MM.1S (cell line): ENCODE data around the gene RBKS.

Experiments
- DNase-seq: peaks from one replicate; pipeline ENCODE4 v3.0.0-alpha.2; 2015
- H2AFZ ChIP-seq: fragments of 300-600 bp; sonication (generic); 2 replicates; pipeline ENCODE4 v1.6.0; 2016; ENCODE audit warnings: antibody characterized with exemption, low read length
- H3F3A ChIP-seq: fragments of 300-600 bp; sonication (generic); 2 replicates; pipeline ENCODE4 v1.6.1; 2016; ENCODE audit warnings: mild to moderate bottlenecking, antibody characterized with exemption, low read length, moderate library complexity, mixed read lengths; ENCODE audit not compliant: insufficient read depth
- H3K27ac ChIP-seq: fragments of 300-600 bp; sonication (generic); 2 replicates; pipeline ENCODE4 v1.5.1; 2016; ENCODE audit warnings: mild to moderate bottlenecking, low read length
- H3K27me3 ChIP-seq: fragments of 300-600 bp; sonication (generic); replicated peaks from 2 replicates; pipeline ENCODE4 v1.6.0; 2016; ENCODE audit warnings: low read length; ENCODE audit not compliant: insufficient read depth
- H3K36me3 ChIP-seq: fragments of 300-600 bp; sonication (generic); replicated peaks from 2 replicates; pipeline ENCODE4 v1.6.1; 2016; ENCODE audit warnings: mild to moderate bottlenecking, low read length, mixed read lengths; ENCODE audit not compliant: insufficient read depth
- H3K4me1 ChIP-seq: fragments of 300-600 bp; sonication (generic); 2 replicates; pipeline ENCODE4 v1.6.1; 2016; ENCODE audit warnings: low read length, mixed read lengths
- H3K4me2 ChIP-seq: fragments of 300-600 bp; sonication (generic); 2 replicates; pipeline ENCODE4 v1.6.0; 2016; ENCODE audit warnings: low read depth, low read length
- H3K4me3 ChIP-seq: fragments of 300-600 bp; sonication (generic); 2 replicates; pipeline ENCODE4 v1.5.1; 2016; ENCODE audit warnings: low read length, mixed read lengths
- H3K79me2 ChIP-seq: fragments of 300-600 bp; sonication (generic); 2 replicates; pipeline ENCODE4 v1.6.1; 2016; ENCODE audit warnings: mixed run types, low read length, mixed read lengths
- H3K9ac ChIP-seq: fragments of 300-600 bp; sonication (generic); 2 replicates; pipeline ENCODE4 v1.6.1; 2016; ENCODE audit warnings: low read length, mixed read lengths
- H3K9me2 ChIP-seq: fragments of 300-600 bp; sonication (generic); replicated peaks from 2 replicates; pipeline ENCODE4 v1.6.1; 2016; ENCODE audit warnings: mild to moderate bottlenecking, low read length, mixed read lengths; ENCODE audit not compliant: insufficient read depth
- H3K9me3 ChIP-seq: fragments of 300-600 bp; sonication (generic); replicated peaks from 2 replicates; pipeline ENCODE4 v1.6.1; 2016; ENCODE audit warnings: mild to moderate bottlenecking, low read length, mixed read lengths; ENCODE audit not compliant: insufficient read depth
- H4K20me1 ChIP-seq: fragments of 300-600 bp; sonication (generic); 2 replicates; pipeline ENCODE4 v1.6.1; 2016; ENCODE audit warnings: mild to moderate bottlenecking, low read length, moderate library complexity, mixed read lengths; ENCODE audit not compliant: insufficient read depth
- EZH2 ChIP-seq: fragments of 300-600 bp; sonication (generic); optimal IDR thresholded peaks from 2 replicates; pipeline ENCODE3; 2017; ENCODE audit warnings: low read depth, mild to moderate bottlenecking, antibody characterized with exemption, low read length, mixed read lengths
- EZH2phosphoT487 ChIP-seq: fragments of 300-600 bp; sonication (generic); IDR thresholded peaks from 2 replicates; pipeline ENCODE4 v1.6.1; 2018; ENCODE audit warnings: antibody characterized with exemption, low read length
- TF ChIP-seq, protein P1 (sequence below): fragments of 300-600 bp; sonication (generic); IDR thresholded peaks from 2 replicates; pipeline ENCODE4 v1.5.1; 2016; ENCODE audit warnings: antibody characterized with exemption, low read length, mixed read lengths

The RBKS gene

DNA sequence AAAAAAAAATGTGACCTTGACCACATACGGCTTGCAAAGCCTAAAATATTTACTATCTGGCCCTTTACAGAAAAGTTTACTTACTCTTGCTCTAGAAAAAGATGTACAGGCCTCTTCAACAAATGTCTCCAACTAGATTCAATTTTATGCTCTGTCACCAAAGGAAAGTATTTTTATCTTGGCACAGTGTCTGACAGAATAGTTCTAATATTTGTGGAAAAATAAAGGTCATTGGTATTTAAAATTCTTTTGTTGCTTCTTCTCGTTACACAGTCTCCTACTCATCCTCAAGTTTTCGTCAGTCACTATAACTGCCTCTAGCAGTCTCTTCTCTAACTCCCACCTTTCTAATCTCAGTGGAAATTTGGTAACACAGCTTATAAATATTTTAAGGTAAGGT, 1.4 kb downstream of the RBKS start:
- Histone ChIP-seq H3K4me1 (0 out of 2 replicates have a peak, but pooled peaks cover 5% of the 10 kb centered on the region), H3K79me2 (no peaks in the 10 kb centered on the region), H3K4me2 (no peak overlapping the region), H3K27ac (no peak overlapping the region), H3K9me3 (no peaks in the 10 kb centered on the region), H3K36me3 (no peaks in the 10 kb centered on the region), H3K9ac (no peak overlapping the region), H3K27me3 (no peaks in the 10 kb centered on the region), H2AFZ (no peak overlapping the region), H4K20me1 (no peaks in the 10 kb centered on the region), H3K9me2 (no peaks in the 10 kb centered on the region), H3F3A (peaks cover 6% of the 10 kb centered on the region), H3K4me3 (no peak overlapping the region)
- DNase-seq, result no peak
- TF ChIP-seq, protein P1, sequence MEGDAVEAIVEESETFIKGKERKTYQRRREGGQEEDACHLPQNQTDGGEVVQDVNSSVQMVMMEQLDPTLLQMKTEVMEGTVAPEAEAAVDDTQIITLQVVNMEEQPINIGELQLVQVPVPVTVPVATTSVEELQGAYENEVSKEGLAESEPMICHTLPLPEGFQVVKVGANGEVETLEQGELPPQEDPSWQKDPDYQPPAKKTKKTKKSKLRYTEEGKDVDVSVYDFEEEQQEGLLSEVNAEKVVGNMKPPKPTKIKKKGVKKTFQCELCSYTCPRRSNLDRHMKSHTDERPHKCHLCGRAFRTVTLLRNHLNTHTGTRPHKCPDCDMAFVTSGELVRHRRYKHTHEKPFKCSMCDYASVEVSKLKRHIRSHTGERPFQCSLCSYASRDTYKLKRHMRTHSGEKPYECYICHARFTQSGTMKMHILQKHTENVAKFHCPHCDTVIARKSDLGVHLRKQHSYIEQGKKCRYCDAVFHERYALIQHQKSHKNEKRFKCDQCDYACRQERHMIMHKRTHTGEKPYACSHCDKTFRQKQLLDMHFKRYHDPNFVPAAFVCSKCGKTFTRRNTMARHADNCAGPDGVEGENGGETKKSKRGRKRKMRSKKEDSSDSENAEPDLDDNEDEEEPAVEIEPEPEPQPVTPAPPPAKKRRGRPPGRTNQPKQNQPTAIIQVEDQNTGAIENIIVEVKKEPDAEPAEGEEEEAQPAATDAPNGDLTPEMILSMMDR, result no peak
- no peak for TF ChIP-seq EZH2
- no peak for TF ChIP-seq EZH2phosphoT487

DNA sequence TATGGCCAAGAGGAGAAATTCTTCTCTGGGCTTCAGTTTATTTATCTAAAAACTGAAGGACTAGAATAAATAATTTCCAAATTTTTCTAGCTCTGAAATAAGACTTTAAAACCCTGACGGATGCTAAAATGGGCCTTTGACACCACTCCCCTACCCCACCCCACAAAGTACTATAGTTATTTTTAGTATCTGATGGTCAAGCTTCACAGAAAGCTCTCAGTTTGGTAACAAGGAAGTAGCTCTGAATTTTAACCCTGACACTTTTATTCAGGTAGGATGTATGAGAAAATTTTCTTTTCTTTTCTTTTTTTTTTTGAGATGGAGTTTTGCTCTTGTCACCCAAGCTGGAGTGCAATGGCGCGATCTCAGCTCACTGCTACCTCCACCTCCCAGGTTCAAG, 2.4 kb downstream of the RBKS start:
- Histone ChIP-seq H3K4me2 (no peak overlapping the region), H3K79me2 (no peaks in the 10 kb centered on the region), H3K36me3 (no peaks in the 10 kb centered on the region), H2AFZ (no peak overlapping the region), H3K4me3 (no peak overlapping the region), H3F3A (peaks cover 6% of the 10 kb centered on the region), H3K27me3 (no peaks in the 10 kb centered on the region), H4K20me1 (no peaks in the 10 kb centered on the region), H3K27ac (no peak overlapping the region), H3K9me2 (no peaks in the 10 kb centered on the region), H3K9ac (no peak overlapping the region), H3K4me1 (0 out of 2 replicates have a peak, but pooled peaks cover 5% of the 10 kb centered on the region), H3K9me3 (no peaks in the 10 kb centered on the region)
- TF ChIP-seq EZH2phosphoT487 (no peak), EZH2 (no peak)
- TF ChIP-seq, protein P1, result no peak
- no peak for DNase-seq

DNA sequence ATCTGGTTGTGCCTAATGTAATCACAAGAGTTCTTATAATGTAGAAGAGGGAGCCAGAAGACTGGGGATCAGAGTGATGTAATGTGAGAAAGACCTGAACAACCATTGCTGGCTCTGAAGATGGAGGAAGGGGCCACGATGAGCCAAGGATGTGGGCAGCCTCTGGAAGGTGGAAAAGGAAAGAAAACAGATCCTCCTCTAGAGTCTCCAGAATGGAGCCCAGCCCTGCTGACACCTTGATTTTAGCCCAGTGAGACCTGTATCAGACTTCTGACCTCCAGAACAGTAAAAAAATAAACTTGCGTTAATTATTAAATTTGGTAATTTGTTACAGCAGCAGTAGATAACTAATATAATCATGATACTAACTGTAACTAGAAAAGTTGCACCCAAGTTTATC, 3.1 kb downstream of the RBKS start:
- no peak overlapping the region for H3K27ac ChIP-seq
- 0 out of 2 replicates have a peak, but pooled peaks cover 5% of the 10 kb centered on the region for H3K4me1 ChIP-seq
- no peaks in the 10 kb centered on the region for H3K9me2 ChIP-seq
- H3K36me3 ChIP-seq, result no peaks in the 10 kb centered on the region
- H3F3A ChIP-seq, result peaks cover 6% of the 10 kb centered on the region
- no peak for TF ChIP-seq EZH2phosphoT487
- no peak for TF ChIP-seq EZH2
- TF ChIP-seq, protein P1, result no peak
- H2AFZ ChIP-seq, result no peak overlapping the region
- H4K20me1 ChIP-seq, result no peaks in the 10 kb centered on the region
- no peak overlapping the region for H3K4me2 ChIP-seq
- no peaks in the 10 kb centered on the region for H3K9me3 ChIP-seq
- no peak for DNase-seq
- H3K79me2 ChIP-seq, result no peaks in the 10 kb centered on the region
- no peak overlapping the region for H3K9ac ChIP-seq
- H3K27me3 ChIP-seq, result no peaks in the 10 kb centered on the region
- H3K4me3 ChIP-seq, result no peak overlapping the region
